Measurements from ENCODE around the gene CPEB3. TPM values are rescaled to one million over a fixed set of nuclear protein-coding genes. Genes with fewer than 3 reads are reported as not detected.
A peak's percentile ranks its signal among the peaks of the same experiment; 100 is the strongest.
"Not testable (repeated sequence)": the region's sequence is repeated elsewhere in the genome, so short reads cannot be mapped to it uniquely, and the experiment has no call there.

CPEB3 gene
- polyA plus RNA-seq, 1 donor: 4.6 TPM

GRCh38 chr10:92122941-92123450, 167.9 kb downstream of the CPEB3 start:
- peak in 1 of 2 donors; percentile 36 for DNase-seq
- Histone ChIP-seq H3K27ac (ENCODE audit: low read length) (no peak overlapping the region), H3K4me3 (ENCODE audit: low read length) (no peak overlapping the region), H3K36me3 (ENCODE audit: control insufficient read depth, insufficient read depth, low read length) (no peaks in the 10 kb centered on the region), H3K4me1 (ENCODE audit: control insufficient read depth, insufficient read depth, low read length) (peaks cover 6% of the 10 kb centered on the region), H3K9me3 (ENCODE audit: control insufficient read depth, low read depth, low read length) (no peaks in the 10 kb centered on the region), H3K27me3 (ENCODE audit: control insufficient read depth, insufficient read depth, low read length) (no peaks in the 10 kb centered on the region)
- no CpG with 5 or more reads among the region's 5 CpGs for WGBS (ENCODE audit: insufficient coverage, low lambda C conversion rate)

GRCh38 chr10:92121686-92122492, 169.0 kb downstream of the CPEB3 start:
- Histone ChIP-seq H3K4me3 (ENCODE audit: low read length) (no peak overlapping the region), H3K9me3 (ENCODE audit: control insufficient read depth, low read depth, low read length) (no peaks in the 10 kb centered on the region), H3K27me3 (ENCODE audit: control insufficient read depth, insufficient read depth, low read length) (no peaks in the 10 kb centered on the region), H3K4me1 (ENCODE audit: control insufficient read depth, insufficient read depth, low read length) (peaks cover 6% of the 10 kb centered on the region), H3K27ac (ENCODE audit: low read length) (no peak overlapping the region), H3K36me3 (ENCODE audit: control insufficient read depth, insufficient read depth, low read length) (no peaks in the 10 kb centered on the region)
- no peak for DNase-seq
- no CpG with 5 or more reads among the region's 3 CpGs for WGBS (ENCODE audit: insufficient coverage, low lambda C conversion rate)

- peaks cover 3% of the 10 kb centered on the region for H3K9me3 ChIP-seq (ENCODE audit: control insufficient read depth, low read depth, low read length)
- peaks cover 6% of the 10 kb centered on the region for H3K4me1 ChIP-seq (ENCODE audit: control insufficient read depth, insufficient read depth, low read length)
- H3K27me3 ChIP-seq (ENCODE audit: control insufficient read depth, insufficient read depth, low read length): no peaks in the 10 kb centered on the region
- DNase-seq: no peak
- H3K4me3 ChIP-seq (ENCODE audit: low read length): no peak overlapping the region
- H3K27ac ChIP-seq (ENCODE audit: low read length): no peak overlapping the region
- no peaks in the 10 kb centered on the region for H3K36me3 ChIP-seq (ENCODE audit: control insufficient read depth, insufficient read depth, low read length)
Observed at GRCh38 chr10:92119340-92119739, 171.5 kb downstream of the CPEB3 start.

- H3K4me1 ChIP-seq (ENCODE audit: control insufficient read depth, insufficient read depth, low read length); H3K9me3 ChIP-seq (ENCODE audit: control insufficient read depth, low read depth, low read length); H3K36me3 ChIP-seq (ENCODE audit: control insufficient read depth, insufficient read depth, low read length); H3K27ac ChIP-seq (ENCODE audit: low read length); DNase-seq; H3K27me3 ChIP-seq (ENCODE audit: control insufficient read depth, insufficient read depth, low read length); H3K4me3 ChIP-seq (ENCODE audit: low read length): not testable (repeated sequence)
- WGBS (ENCODE audit: insufficient coverage, low lambda C conversion rate): no CpG with 5 or more reads among the region's 30 CpGs
Observed at GRCh38 chr10:92114917-92115316, 176.0 kb downstream of the CPEB3 start.

- DNase-seq: peak in 1 of 2 donors; percentile 41
- peaks cover 3% of the 10 kb centered on the region for H3K9me3 ChIP-seq (ENCODE audit: control insufficient read depth, low read depth, low read length)
- no peaks in the 10 kb centered on the region for H3K4me1 ChIP-seq (ENCODE audit: control insufficient read depth, insufficient read depth, low read length)
- no peak overlapping the region for H3K4me3 ChIP-seq (ENCODE audit: low read length)
- no peaks in the 10 kb centered on the region for H3K27me3 ChIP-seq (ENCODE audit: control insufficient read depth, insufficient read depth, low read length)
- H3K36me3 ChIP-seq (ENCODE audit: control insufficient read depth, insufficient read depth, low read length): no peaks in the 10 kb centered on the region
- no peak overlapping the region for H3K27ac ChIP-seq (ENCODE audit: low read length)
- WGBS (ENCODE audit: insufficient coverage, low lambda C conversion rate): 58% methylated on average over 1 of the region's 4 CpGs
Observed at GRCh38 chr10:92113911-92114600, 176.8 kb downstream of the CPEB3 start.

GRCh38 chr10:92112462-92112861, 178.4 kb downstream of the CPEB3 start:
- no peaks in the 10 kb centered on the region for H3K36me3 ChIP-seq (ENCODE audit: control insufficient read depth, insufficient read depth, low read length)
- H3K4me3 ChIP-seq (ENCODE audit: low read length): no peak overlapping the region
- H3K27me3 ChIP-seq (ENCODE audit: control insufficient read depth, insufficient read depth, low read length): no peaks in the 10 kb centered on the region
- no peak for DNase-seq
- WGBS (ENCODE audit: insufficient coverage, low lambda C conversion rate): 100% methylated on average over 1 of the region's 1 CpG
- no peak overlapping the region for H3K27ac ChIP-seq (ENCODE audit: low read length)
- H3K4me1 ChIP-seq (ENCODE audit: control insufficient read depth, insufficient read depth, low read length): no peaks in the 10 kb centered on the region
- H3K9me3 ChIP-seq (ENCODE audit: control insufficient read depth, low read depth, low read length): peaks cover 3% of the 10 kb centered on the region

- H3K4me1 ChIP-seq (ENCODE audit: control insufficient read depth, insufficient read depth, low read length): no peaks in the 10 kb centered on the region
- H3K4me3 ChIP-seq (ENCODE audit: low read length): no peak overlapping the region
- H3K9me3 ChIP-seq (ENCODE audit: control insufficient read depth, low read depth, low read length): peaks cover 3% of the 10 kb centered on the region
- no peaks in the 10 kb centered on the region for H3K36me3 ChIP-seq (ENCODE audit: control insufficient read depth, insufficient read depth, low read length)
- DNase-seq: no peak
- H3K27ac ChIP-seq (ENCODE audit: low read length): no peak overlapping the region
- no peaks in the 10 kb centered on the region for H3K27me3 ChIP-seq (ENCODE audit: control insufficient read depth, insufficient read depth, low read length)
Observed at GRCh38 chr10:92111336-92111939, 179.4 kb downstream of the CPEB3 start.

- no peaks in the 10 kb centered on the region for H3K27me3 ChIP-seq (ENCODE audit: control insufficient read depth, insufficient read depth, low read length)
- 100% methylated on average over 1 of the region's 6 CpGs for WGBS (ENCODE audit: insufficient coverage, low lambda C conversion rate)
- H3K4me3 ChIP-seq (ENCODE audit: low read length): no peak overlapping the region
- peaks cover 3% of the 10 kb centered on the region for H3K9me3 ChIP-seq (ENCODE audit: control insufficient read depth, low read depth, low read length)
- DNase-seq: no peak
- no peaks in the 10 kb centered on the region for H3K4me1 ChIP-seq (ENCODE audit: control insufficient read depth, insufficient read depth, low read length)
- no peaks in the 10 kb centered on the region for H3K36me3 ChIP-seq (ENCODE audit: control insufficient read depth, insufficient read depth, low read length)
- H3K27ac ChIP-seq (ENCODE audit: low read length): no peak overlapping the region
Observed at GRCh38 chr10:92110039-92110794, 180.7 kb downstream of the CPEB3 start.

- Histone ChIP-seq H3K4me3 (ENCODE audit: low read length) (no peak overlapping the region), H3K27me3 (ENCODE audit: control insufficient read depth, insufficient read depth, low read length) (no peaks in the 10 kb centered on the region), H3K27ac (ENCODE audit: low read length) (no peak overlapping the region), H3K9me3 (ENCODE audit: control insufficient read depth, low read depth, low read length) (no peaks in the 10 kb centered on the region), H3K36me3 (ENCODE audit: control insufficient read depth, insufficient read depth, low read length) (no peaks in the 10 kb centered on the region), H3K4me1 (ENCODE audit: control insufficient read depth, insufficient read depth, low read length) (no peaks in the 10 kb centered on the region)
- WGBS (ENCODE audit: insufficient coverage, low lambda C conversion rate): 89% methylated on average over 2 of the region's 2 CpGs
- DNase-seq: no peak
Observed at GRCh38 chr10:92108747-92109146, 182.1 kb downstream of the CPEB3 start.

- no peaks in the 10 kb centered on the region for H3K27me3 ChIP-seq (ENCODE audit: control insufficient read depth, insufficient read depth, low read length)
- H3K36me3 ChIP-seq (ENCODE audit: control insufficient read depth, insufficient read depth, low read length): no peaks in the 10 kb centered on the region
- H3K9me3 ChIP-seq (ENCODE audit: control insufficient read depth, low read depth, low read length): no peaks in the 10 kb centered on the region
- no peak for DNase-seq
- no peaks in the 10 kb centered on the region for H3K4me1 ChIP-seq (ENCODE audit: control insufficient read depth, insufficient read depth, low read length)
- H3K27ac ChIP-seq (ENCODE audit: low read length): no peak overlapping the region
- H3K4me3 ChIP-seq (ENCODE audit: low read length): no peak overlapping the region
Observed at GRCh38 chr10:92108120-92108519, 182.8 kb downstream of the CPEB3 start.
